Neutrophil (primary cell): ENCODE measurements around the gene USP17L10.
"Not testable (repeated sequence)": the region's sequence is repeated elsewhere in the genome, so short reads cannot be mapped to it uniquely, and the experiment has no call there.

ENCODE experiments used
- H3K27ac ChIP-seq: fragments of 200-600 bp; sonication (generic); 2 replicates; pipeline ENCODE4 v1.5.1; 2016; ENCODE audit warnings: mild to moderate bottlenecking, moderate library complexity
- H3K27me3 ChIP-seq: fragments of 200-600 bp; sonication (generic); 2 replicates; pipeline ENCODE4 v1.6.0; 2016; ENCODE audit warnings: mild to moderate bottlenecking
- H3K36me3 ChIP-seq: fragments of 200-600 bp; sonication (generic); 2 replicates; pipeline ENCODE4 v1.5.1; 2017
- H3K4me1 ChIP-seq, 2 experiments: fragments of 200-600 bp in 1 of 2; sonication (generic) in 1 of 2; 1 replicate in 1 of 2; 2 replicates in 1 of 2; pipeline versions ENCODE4 v1.5.1 to v1.6.1; 2013 to 2016; ENCODE audit warnings: low read depth in 1 of 2, low read length in 1 of 2, mild to moderate bottlenecking in 1 of 2, moderate library complexity in 1 of 2; ENCODE audit not compliant: control insufficient read depth in 1 of 2, insufficient read depth in 1 of 2
- H3K4me3 ChIP-seq, 2 experiments: fragments of 200-600 bp in 1 of 2; sonication (generic) in 1 of 2; 1 replicate in 1 of 2; 2 replicates in 1 of 2; pipeline ENCODE4 v1.5.1; 2013 to 2016; ENCODE audit warnings: low read depth in 1 of 2, low read length in 1 of 2, mild to moderate bottlenecking in 1 of 2, moderate library complexity in 1 of 2
- H3K9me3 ChIP-seq: fragments of 200-600 bp; sonication (generic); 2 replicates; pipeline ENCODE4 v1.5.1; 2016

USP17L10 gene, protein sequence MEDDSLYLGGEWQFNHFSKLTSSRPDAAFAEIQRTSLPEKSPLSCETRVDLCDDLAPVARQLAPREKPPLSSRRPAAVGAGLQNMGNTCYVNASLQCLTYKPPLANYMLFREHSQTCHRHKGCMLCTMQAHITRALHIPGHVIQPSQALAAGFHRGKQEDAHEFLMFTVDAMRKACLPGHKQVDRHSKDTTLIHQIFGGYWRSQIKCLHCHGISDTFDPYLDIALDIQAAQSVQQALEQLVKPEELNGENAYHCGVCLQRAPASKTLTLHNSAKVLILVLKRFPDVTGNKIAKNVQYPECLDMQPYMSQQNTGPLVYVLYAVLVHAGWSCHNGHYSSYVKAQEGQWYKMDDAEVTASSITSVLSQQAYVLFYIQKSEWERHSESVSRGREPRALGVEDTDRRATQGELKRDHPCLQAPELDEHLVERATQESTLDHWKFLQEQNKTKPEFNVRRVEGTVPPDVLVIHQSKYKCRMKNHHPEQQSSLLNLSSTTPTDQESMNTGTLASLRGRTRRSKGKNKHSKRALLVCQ

GRCh38 chr4:9210357-9210756 is at the start of gene USP17L10:
Gene USP17L10, plus strand, starts transcription at chr4:9210657. Its CDS starts 0 bp downstream, at chr4:9210657.
- H3K27me3 ChIP-seq, H3K27ac ChIP-seq, H3K4me1 ChIP-seq, H3K9me3 ChIP-seq, H3K4me3 ChIP-seq, H3K36me3 ChIP-seq: not testable (repeated sequence)

- not testable (repeated sequence) for H3K36me3 ChIP-seq, H3K9me3 ChIP-seq, H3K4me3 ChIP-seq, H3K4me1 ChIP-seq, H3K27ac ChIP-seq, H3K27me3 ChIP-seq
These were observed 44.5 kb upstream of the USP17L10 start for GRCh38 chr4:9165990-9166389.

- not testable (repeated sequence) for H3K9me3 ChIP-seq, H3K36me3 ChIP-seq, H3K27me3 ChIP-seq, H3K4me1 ChIP-seq, H3K27ac ChIP-seq, H3K4me3 ChIP-seq
These were observed 40.5 kb upstream of the USP17L10 start, which contains the start of gene FAM90A26 for GRCh38 chr4:9169791-9170459. Gene FAM90A26, plus strand, starts transcription at chr4:9170409. Its CDS starts 2,764 bp downstream, at chr4:9173173.

DNA sequence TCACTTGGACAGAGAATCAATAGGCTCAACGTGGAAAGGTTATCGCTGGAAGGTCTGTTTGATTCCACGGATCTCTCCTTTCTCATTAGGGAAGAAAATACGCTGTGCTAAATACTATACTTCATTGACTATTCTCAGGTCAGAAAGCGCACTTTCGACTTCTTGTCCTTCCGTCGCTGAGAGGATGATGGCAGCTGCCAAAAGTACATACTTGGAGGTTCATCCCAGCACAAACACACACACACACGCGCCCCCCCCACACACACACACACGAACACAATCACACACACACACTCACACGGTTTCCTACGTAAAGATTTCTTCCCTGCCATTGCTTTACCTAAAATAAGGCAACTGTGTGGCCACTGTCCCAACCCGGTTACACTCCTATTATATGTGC is 4.2 kb downstream of the USP17L10 start:
- not testable (repeated sequence) for H3K27ac ChIP-seq, H3K9me3 ChIP-seq, H3K36me3 ChIP-seq, H3K4me1 ChIP-seq, H3K27me3 ChIP-seq, H3K4me3 ChIP-seq

DNA sequence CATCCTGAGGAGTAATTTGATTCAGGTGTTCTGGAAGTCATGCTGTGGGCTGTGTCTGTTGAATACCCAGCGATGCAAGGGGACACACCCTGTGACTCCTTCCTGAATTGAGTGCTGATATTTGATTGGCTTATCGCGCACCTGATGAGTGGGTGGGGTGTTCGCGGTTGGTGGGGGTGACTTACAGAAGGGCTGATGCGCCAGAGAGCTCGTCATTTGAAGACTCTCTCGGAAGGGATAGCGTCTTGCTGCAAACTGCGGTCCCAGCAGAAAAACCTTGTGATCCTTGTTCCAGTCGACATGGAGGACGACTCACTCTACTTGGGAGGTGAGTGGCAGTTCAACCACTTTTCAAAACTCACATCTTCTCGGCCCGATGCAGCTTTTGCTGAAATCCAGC is 4.6 kb downstream of the USP17L10 start, which contains the start of gene USP17L11:
USP17L11 (plus strand) TSS at position 301 of the 400 bp plus-strand sequence; CDS start at position 301, 0 bp downstream.
- not testable (repeated sequence) for H3K36me3 ChIP-seq, H3K9me3 ChIP-seq, H3K27ac ChIP-seq, H3K27me3 ChIP-seq, H3K4me3 ChIP-seq, H3K4me1 ChIP-seq

GRCh38 chr4:9219852-9220251 is 9.4 kb downstream of the USP17L10 start, which contains the start of gene USP17L12:
Gene USP17L12, plus strand, starts transcription at chr4:9220152. Its CDS starts 0 bp downstream, at chr4:9220152.
- H3K9me3 ChIP-seq, H3K4me1 ChIP-seq, H3K36me3 ChIP-seq, H3K27me3 ChIP-seq, H3K27ac ChIP-seq, H3K4me3 ChIP-seq: not testable (repeated sequence)

- not testable (repeated sequence) for H3K27me3 ChIP-seq, H3K36me3 ChIP-seq, H3K4me1 ChIP-seq
These were observed 14.1 kb downstream of the USP17L10 start, which contains the start of gene USP17L13 for GRCh38 chr4:9224596-9224995. Gene USP17L13, plus strand, starts transcription at chr4:9224896. Its CDS starts 0 bp downstream, at chr4:9224896.

DNA sequence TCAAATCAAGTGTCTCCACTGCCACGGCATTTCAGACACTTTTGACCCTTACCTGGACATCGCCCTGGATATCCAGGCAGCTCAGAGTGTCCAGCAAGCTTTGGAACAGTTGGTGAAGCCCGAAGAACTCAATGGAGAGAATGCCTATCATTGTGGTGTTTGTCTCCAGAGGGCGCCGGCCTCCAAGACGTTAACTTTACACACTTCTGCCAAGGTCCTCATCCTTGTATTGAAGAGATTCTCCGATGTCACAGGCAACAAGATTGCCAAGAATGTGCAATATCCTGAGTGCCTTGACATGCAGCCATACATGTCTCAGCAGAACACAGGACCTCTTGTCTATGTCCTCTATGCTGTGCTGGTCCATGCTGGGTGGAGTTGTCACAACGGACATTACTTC is 19.8 kb downstream of the USP17L10 start:
- not testable (repeated sequence) for H3K27me3 ChIP-seq, H3K27ac ChIP-seq, H3K4me1 ChIP-seq, H3K36me3 ChIP-seq, H3K9me3 ChIP-seq, H3K4me3 ChIP-seq

More at GRCh38 chr4:9224596-9224995, 14.1 kb downstream of the USP17L10 start, which contains the start of gene USP17L13:
- H3K27ac ChIP-seq, H3K9me3 ChIP-seq, H3K4me3 ChIP-seq: not testable (repeated sequence)

- H3K9me3 ChIP-seq, H3K27me3 ChIP-seq, H3K36me3 ChIP-seq, H3K27ac ChIP-seq, H3K4me3 ChIP-seq, H3K4me1 ChIP-seq: not testable (repeated sequence)
These were observed 23.6 kb downstream of the USP17L10 start, which contains the start of gene USP17L15 for GRCh38 chr4:9234085-9234484. Gene USP17L15, plus strand, starts transcription at chr4:9234385. Its CDS starts 0 bp downstream, at chr4:9234385.

DNA sequence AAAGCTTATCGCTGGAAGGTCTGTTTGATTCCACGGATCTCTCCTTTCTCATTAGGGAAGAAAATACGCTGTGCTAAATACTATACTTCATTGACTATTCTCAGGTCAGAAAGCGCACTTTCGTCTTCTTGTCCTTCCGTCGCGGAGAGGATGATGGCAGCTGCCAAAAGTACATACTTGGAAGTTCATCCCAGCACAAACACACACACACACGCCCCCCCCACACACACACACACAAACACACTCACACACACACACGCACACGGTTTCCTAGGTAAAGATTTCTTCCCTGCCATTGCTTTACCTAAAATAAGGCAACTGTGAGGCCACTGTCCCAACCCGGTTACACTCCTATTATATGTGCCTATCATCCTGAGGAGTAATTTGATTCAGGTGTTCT is 28.0 kb downstream of the USP17L10 start:
- H3K9me3 ChIP-seq, H3K4me1 ChIP-seq, H3K27ac ChIP-seq, H3K27me3 ChIP-seq, H3K4me3 ChIP-seq, H3K36me3 ChIP-seq: not testable (repeated sequence)

DNA sequence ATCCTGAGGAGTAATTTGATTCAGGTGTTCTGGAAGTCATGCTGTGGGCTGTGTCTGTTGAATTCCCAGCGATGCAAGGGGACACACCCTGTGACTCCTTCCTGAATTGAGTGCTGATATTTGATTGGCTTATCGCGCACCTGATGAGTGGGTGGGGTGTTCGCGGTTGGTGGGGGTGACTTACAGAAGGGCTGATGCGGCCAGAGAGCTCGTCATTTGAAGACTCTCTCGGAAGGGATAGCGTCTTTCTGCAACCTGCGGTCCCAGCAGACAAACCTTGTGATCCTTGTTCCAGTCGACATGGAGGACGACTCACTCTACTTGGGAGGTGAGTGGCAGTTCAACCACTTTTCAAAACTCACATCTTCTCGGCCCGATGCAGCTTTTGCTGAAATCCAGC is 33.1 kb downstream of the USP17L10 start, which contains the start of gene USP17L17:
USP17L17 (plus strand) TSS at position 301 of the 400 bp plus-strand sequence; CDS start at position 301, 0 bp downstream.
- H3K9me3 ChIP-seq, H3K27me3 ChIP-seq, H3K36me3 ChIP-seq, H3K27ac ChIP-seq, H3K4me1 ChIP-seq, H3K4me3 ChIP-seq: not testable (repeated sequence)

DNA sequence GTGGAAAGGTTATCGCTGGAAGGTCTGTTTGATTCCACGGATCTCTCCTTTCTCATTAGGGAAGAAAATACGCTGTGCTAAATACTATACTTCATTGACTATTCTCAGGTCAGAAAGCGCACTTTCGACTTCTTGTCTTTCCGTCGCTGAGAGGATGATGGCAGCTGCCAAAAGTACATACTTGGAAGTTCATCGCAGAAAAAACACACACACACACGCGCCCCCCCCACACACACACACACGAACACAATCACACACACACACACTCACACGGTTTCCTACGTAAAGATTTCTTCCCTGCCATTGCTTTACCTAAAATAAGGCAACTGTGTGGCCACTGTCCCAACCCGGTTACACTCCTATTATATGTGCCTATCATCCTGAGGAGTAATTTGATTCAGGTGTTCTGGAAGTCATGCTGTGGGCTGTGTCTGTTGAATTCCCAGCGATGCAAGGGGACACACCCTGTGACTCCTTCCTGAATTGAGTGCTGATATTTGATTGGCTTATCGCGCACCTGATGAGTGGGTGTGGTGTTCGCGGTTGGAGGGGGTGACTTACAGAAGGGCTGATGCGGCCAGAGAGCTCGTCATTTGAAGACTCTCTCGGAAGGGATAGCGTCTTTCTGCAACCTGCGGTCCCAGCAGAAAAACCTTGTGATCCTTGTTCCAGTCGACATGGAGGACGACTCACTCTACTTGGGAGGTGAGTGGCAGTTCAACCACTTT is 37.7 kb downstream of the USP17L10 start, which contains the start of gene USP17L18:
USP17L18 (plus strand) TSS at position 678 of the 728 bp plus-strand sequence; CDS start at position 678, 0 bp downstream.
- not testable (repeated sequence) for H3K4me1 ChIP-seq, H3K9me3 ChIP-seq, H3K4me3 ChIP-seq, H3K36me3 ChIP-seq, H3K27me3 ChIP-seq, H3K27ac ChIP-seq

GRCh38 chr4:9253078-9253477 is 42.6 kb downstream of the USP17L10 start, which contains the start of gene USP17L19:
Gene USP17L19, plus strand, starts transcription at chr4:9253378. Its CDS starts 0 bp downstream, at chr4:9253378.
- not testable (repeated sequence) for H3K4me3 ChIP-seq, H3K36me3 ChIP-seq, H3K27ac ChIP-seq, H3K9me3 ChIP-seq, H3K4me1 ChIP-seq, H3K27me3 ChIP-seq
